Measurements from ENCODE around the gene EHD3.

Gene EHD3

GRCh38 chr2:31214444-31214915, 19.5 kb upstream of the EHD3 start:
- TF ChIP-seq POLR2AphosphoS5 (IDR thresholded peaks at IDR 0.05; ENCODE audit: low read depth) (no peak), SPI1 (IDR thresholded peaks at IDR 0.05; ENCODE audit: borderline replicate concordance, low read depth) (no peak), CTCF (IDR thresholded peaks at IDR 0.05; ENCODE audit: insufficient read depth, low read length) (no peak), GABPA (IDR thresholded peaks at IDR 0.05; ENCODE audit: low read depth) (no peak)
- TF ChIP-seq, protein P1, sequence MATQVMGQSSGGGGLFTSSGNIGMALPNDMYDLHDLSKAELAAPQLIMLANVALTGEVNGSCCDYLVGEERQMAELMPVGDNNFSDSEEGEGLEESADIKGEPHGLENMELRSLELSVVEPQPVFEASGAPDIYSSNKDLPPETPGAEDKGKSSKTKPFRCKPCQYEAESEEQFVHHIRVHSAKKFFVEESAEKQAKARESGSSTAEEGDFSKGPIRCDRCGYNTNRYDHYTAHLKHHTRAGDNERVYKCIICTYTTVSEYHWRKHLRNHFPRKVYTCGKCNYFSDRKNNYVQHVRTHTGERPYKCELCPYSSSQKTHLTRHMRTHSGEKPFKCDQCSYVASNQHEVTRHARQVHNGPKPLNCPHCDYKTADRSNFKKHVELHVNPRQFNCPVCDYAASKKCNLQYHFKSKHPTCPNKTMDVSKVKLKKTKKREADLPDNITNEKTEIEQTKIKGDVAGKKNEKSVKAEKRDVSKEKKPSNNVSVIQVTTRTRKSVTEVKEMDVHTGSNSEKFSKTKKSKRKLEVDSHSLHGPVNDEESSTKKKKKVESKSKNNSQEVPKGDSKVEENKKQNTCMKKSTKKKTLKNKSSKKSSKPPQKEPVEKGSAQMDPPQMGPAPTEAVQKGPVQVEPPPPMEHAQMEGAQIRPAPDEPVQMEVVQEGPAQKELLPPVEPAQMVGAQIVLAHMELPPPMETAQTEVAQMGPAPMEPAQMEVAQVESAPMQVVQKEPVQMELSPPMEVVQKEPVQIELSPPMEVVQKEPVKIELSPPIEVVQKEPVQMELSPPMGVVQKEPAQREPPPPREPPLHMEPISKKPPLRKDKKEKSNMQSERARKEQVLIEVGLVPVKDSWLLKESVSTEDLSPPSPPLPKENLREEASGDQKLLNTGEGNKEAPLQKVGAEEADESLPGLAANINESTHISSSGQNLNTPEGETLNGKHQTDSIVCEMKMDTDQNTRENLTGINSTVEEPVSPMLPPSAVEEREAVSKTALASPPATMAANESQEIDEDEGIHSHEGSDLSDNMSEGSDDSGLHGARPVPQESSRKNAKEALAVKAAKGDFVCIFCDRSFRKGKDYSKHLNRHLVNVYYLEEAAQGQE (IDR thresholded peaks at IDR 0.05; ENCODE audit: insufficient replicate concordance, low read depth), result no peak
- DNase-seq (ENCODE audit: low read depth in 1 of 2, low spot score in 1 of 2), result no peak
- Histone ChIP-seq H3K4me3 (replicated peaks; ENCODE audit: insufficient read depth, low read length) (no peak overlapping the region), H3K27me3 (ENCODE audit: insufficient read depth, poor library complexity, severe bottlenecking) (peaks cover 3% of the 10 kb centered on the region), H3K27ac (replicated peaks) (no peak overlapping the region)

DNA sequence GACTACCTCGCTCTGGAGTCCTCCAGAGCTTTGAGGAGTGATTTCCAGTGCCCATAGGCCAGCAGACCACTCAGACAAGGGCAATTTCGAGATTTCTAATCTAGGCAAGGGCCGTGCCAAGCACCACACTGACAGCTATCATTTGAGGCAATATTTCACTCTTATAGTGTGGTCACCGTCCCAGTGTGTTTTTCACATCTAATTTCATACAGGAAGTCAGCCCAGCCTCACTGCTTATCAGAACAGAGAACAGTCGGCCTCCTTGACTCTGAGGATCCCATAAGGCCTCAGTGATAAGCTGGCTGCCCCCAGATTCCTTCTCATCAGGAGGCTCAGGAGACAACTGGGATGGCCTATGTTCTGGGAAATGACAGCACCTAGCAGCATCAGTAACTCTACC, 17.2 kb upstream of the EHD3 start:
- Histone ChIP-seq H3K27me3 (ENCODE audit: insufficient read depth, poor library complexity, severe bottlenecking) (peaks cover 3% of the 10 kb centered on the region), H3K27ac (replicated peaks) (no peak overlapping the region), H3K4me3 (replicated peaks; ENCODE audit: insufficient read depth, low read length) (no peak overlapping the region)
- TF ChIP-seq GABPA (IDR thresholded peaks at IDR 0.05; ENCODE audit: low read depth) (no peak), SPI1 (IDR thresholded peaks at IDR 0.05; ENCODE audit: borderline replicate concordance, low read depth) (no peak), CTCF (IDR thresholded peaks at IDR 0.05; ENCODE audit: insufficient read depth, low read length) (no peak), POLR2AphosphoS5 (IDR thresholded peaks at IDR 0.05; ENCODE audit: low read depth) (no peak)
- TF ChIP-seq, protein P1 (IDR thresholded peaks at IDR 0.05; ENCODE audit: insufficient replicate concordance, low read depth), result no peak
- DNase-seq (ENCODE audit: low read depth in 1 of 2, low spot score in 1 of 2), result no peak

GRCh38 chr2:31217465-31218200, 16.3 kb upstream of the EHD3 start, which contains the start of gene CAPN14:
CAPN14 (minus strand) TSS chr2:31217515; CDS start chr2:31205447, 12,068 bp downstream.
- no peak for DNase-seq (ENCODE audit: low read depth in 1 of 2, low spot score in 1 of 2)
- TF ChIP-seq POLR2AphosphoS5 (IDR thresholded peaks at IDR 0.05; ENCODE audit: low read depth) (no peak), GABPA (IDR thresholded peaks at IDR 0.05; ENCODE audit: low read depth) (no peak), SPI1 (IDR thresholded peaks at IDR 0.05; ENCODE audit: borderline replicate concordance, low read depth) (no peak), CTCF (IDR thresholded peaks at IDR 0.05; ENCODE audit: insufficient read depth, low read length) (no peak)
- TF ChIP-seq, protein P1 (IDR thresholded peaks at IDR 0.05; ENCODE audit: insufficient replicate concordance, low read depth), result no peak
- Histone ChIP-seq H3K4me3 (replicated peaks; ENCODE audit: insufficient read depth, low read length) (no peak within 1 kb of the TSS), H3K27me3 (ENCODE audit: insufficient read depth, poor library complexity, severe bottlenecking) (peaks cover 5% of the 10 kb centered on the region), H3K27ac (replicated peaks) (no peak within 1 kb of the TSS)
